Loucy (cell line): ENCODE measurements around the gene NFS1.

Experiments used
- CTCF ChIP-seq: fragments of 200-600 bp; sonication (generic); conservative IDR thresholded peaks from 2 replicates; pipeline ENCODE4 v1.5.1; 2014; ENCODE audit warnings: mild to moderate bottlenecking, antibody characterized with exemption, low read length
- EZH2phosphoT487 ChIP-seq: fragments of 200-600 bp; IDR thresholded peaks from 2 replicates; pipeline ENCODE4 v1.6.1; 2018; ENCODE audit warnings: antibody characterized with exemption, mild to moderate bottlenecking, moderate library complexity, borderline replicate concordance

GRCh38 chr20:35726842-35727711, 27.9 kb upstream of the NFS1 start:
- TF ChIP-seq CTCF (no peak), EZH2phosphoT487 (no peak)
